NCI-H460 (cell line): Measurements from ENCODE around the gene CDH13. TPM values are rescaled to one million over a fixed set of nuclear protein-coding genes. Genes with fewer than 3 reads are reported as not detected.

Experiments used
- DNase-seq: peaks from one replicate; pipeline ENCODE4 v3.0.0-alpha.2; 2016; ENCODE audit warnings: low read depth; ENCODE audit errors: extremely low read depth
- polyA plus RNA-seq: library from polyadenylated mRNA; depleted of rRNA; stranded (reverse); fragments of >200 nt; gene quantifications from 2 replicates; pipeline ENCODE4 v1.2.3, GENCODE V29; 2014; cell fraction: nucleus; rRNA removed
- total RNA-seq: library from RNA; depleted of rRNA; stranded (reverse); fragments of >200 nt; shearing (Covaris generic); gene quantifications from 2 replicates; pipeline ENCODE4 v1.2.3, GENCODE V29; 2014; rRNA removed

CDH13 gene
- 108 and 123 TPM in 2 replicates for total RNA-seq
- 36.6 and 43.7 TPM in 2 replicates for polyA plus RNA-seq

DNA sequence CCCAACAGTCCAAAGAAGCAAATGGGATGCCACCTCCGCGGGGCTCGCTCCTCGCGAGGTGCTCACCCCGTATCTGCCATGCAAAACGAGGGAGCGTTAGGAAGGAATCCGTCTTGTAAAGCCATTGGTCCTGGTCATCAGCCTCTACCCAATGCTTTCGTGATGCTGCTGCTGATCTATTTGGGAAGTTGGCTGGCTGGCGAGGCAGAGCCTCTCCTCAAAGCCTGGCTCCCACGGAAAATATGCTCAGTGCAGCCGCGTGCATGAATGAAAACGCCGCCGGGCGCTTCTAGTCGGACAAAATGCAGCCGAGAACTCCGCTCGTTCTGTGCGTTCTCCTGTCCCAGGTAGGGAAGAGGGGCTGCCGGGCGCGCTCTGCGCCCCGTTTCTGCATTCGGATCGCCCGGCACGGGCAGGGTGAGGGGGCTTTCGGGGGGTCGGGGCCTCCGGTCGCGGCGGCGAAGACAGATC lies at the start of gene CDH13:
CDH13 (plus strand) TSS at position 179 of the 471 bp plus-strand sequence.
- DNase-seq: no peak

GRCh38 chr16:82580298-82580890 lies 46.4 kb upstream of the CDH13 start:
- peak; percentile 21 for DNase-seq

GRCh38 chr16:82582975-82583374 lies 43.8 kb upstream of the CDH13 start:
- no peak for DNase-seq

DNA sequence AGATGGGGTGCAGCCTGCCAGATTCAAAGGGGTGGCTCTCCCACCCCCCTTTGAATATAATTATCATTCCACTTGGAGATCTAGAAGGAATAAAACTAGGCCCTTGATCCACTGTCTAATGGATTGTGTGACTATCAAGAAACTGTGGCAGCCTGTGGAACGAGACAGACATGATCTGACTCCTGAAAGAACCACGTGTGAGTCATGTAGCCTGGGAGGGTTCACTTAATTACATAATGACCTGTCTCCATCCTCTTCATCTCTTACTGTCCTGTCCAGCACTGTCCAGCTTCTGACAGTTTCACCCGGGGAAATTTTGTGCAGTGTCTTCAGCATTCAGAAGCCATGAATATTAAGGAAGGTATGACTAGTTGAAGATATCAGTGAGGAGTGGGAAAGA lies 43.3 kb upstream of the CDH13 start:
- no peak for DNase-seq

DNA sequence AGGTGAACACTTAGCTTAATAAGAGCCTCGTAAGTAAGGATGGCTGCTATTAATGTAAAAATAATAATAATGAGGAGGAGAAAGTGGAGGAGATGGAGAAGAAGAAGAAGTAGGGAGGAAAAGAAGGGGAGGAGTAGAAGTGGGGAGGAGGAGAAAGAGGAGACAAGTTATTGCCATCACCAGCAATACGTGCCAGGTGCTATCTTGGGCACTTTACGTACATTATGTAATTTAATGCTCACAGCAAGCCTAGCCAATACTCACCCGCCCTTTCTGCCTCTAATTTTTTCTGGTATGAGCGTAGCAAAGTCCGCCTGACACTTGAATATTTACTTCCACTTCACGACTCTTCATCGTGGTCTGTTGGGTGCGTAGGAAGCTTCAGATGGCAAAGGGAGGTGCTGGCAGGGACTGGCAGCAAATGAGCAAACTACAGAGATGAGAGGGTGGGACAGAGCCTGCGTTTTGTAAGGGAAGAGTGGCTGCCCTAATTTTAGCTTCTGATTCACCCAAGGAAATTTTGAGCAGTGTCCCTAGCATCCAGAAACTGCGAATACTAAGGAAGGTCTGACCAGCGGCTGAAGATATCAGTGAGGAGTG lies 42.1 kb upstream of the CDH13 start:
- DNase-seq: no peak

- no peak for DNase-seq
Measured at GRCh38 chr16:82585675-82586074, 41.1 kb upstream of the CDH13 start.

GRCh38 chr16:82586130-82586529 lies 40.6 kb upstream of the CDH13 start:
- DNase-seq: no peak

- DNase-seq: no peak
Measured at GRCh38 chr16:82587289-82587688, 39.5 kb upstream of the CDH13 start.

DNA sequence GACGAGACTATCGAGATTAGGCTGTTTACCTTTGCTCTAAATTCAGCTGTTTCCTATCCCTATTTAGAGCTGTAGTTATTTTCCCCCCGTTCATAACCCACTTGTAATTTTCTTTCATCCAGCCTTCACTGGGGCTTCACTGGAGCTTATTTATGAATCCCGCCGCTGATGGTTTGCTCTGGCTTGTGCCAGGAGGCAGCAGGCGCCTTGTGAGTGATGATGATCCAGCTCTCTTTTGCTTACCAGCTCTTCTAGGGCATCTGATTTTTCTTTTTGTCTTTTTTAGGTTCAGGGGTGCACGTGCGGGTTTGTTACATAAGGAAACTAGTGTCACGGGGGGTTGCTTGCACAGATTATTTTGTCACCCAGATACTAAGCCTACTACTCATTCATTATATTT lies 37.4 kb upstream of the CDH13 start:
- no peak for DNase-seq

- no peak for DNase-seq
Measured at GRCh38 chr16:82594114-82594513, 32.7 kb upstream of the CDH13 start.

DNA sequence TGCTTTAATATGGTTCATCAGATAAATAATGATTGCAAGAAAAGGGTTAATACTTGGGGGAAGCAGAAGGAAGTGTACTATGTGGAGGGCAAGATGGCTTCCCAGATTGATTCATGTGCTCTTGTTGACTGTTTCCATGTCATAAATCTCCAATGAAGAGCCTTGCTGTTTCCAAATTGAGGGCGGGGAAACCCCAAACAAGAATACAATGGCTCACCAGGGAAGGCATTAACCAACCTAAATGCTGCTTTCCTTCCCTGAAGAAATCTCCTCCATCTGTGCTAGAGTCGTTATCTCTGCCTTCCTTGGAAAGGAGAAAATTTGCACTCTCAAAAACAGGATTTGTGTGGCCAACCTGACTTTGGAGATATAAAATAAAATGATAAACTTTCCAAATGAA lies 28.0 kb upstream of the CDH13 start:
- no peak for DNase-seq

DNA sequence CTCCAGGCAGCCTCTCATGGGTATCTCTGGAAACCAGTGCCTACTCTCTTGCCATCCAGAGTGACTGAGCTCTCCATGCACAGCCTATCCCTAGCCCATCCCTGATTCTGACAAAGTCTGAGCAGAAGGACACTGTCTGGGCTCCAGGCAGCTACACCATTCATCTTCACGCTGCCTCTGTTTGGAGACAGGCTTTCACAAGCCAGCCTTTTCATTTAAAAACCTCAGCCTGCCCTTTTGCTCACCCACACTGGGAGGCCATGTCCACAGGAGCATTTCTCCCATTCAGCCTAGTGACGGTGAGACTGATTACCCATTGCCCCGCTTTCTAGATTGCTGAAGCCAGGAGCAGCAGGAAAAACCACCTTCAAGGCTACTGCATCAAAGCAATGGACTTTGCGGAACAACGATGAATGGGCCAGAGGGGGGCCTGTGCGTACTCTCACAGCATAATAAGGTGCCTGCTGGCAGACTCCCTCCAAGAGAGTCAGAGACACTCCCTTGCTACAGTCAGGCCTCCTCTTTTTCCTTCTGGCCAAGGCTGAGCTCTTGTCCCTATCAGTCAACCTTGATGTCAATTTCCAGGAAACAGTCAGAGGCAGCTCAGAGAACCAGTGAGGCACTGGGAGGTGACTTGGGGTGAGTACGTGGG lies 24.7 kb upstream of the CDH13 start:
- DNase-seq: no peak

DNA sequence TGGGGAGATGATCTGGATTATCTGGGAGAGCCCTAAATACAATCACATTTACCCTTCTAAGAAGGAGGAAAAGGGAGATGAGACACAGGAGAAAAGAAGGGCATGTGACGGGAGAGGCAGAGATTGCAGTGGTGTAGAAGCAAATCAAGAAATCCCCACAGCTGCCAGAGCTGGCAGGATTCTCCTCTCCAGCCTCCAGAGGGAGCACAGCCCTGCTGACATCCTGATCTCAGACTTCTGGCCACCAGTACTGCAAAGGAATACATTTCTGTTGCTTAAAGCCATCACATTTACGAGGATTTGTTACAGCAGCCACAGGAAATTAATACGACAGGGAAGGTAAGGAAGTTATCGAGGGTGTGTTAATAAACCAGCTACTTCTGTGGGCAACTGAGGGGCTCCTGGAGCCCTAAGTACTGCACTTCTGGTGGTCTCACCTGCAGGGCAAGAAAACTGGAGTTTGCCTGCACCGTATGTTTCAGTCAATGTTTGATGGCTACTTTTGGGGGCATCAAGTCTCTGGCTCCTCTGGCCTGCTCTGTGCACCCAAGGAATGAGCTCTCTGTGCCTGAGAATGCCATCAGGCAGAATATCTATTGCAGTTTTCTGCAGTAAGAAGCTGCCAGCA lies 22.9 kb upstream of the CDH13 start:
- DNase-seq: peak; percentile 54

DNA sequence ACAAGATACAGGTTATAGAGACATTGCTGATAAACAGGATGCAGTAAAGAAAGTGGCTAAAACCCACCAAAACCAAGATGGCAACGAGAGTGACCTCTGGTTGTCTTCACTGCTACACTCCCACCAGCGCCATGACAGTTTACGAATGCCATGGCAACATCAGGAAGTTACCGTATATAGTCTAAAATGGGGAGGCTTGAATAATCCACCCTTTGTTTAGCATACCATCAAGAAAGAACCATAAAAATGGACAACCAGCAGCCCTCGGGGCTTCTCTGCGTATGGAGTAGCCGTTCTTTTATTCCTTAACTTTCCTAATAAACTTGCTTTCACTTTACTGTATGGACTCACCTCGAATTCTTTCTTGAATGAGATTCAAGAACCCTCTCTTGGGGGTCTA lies 21.7 kb upstream of the CDH13 start:
- DNase-seq: no peak

GRCh38 chr16:82605863-82606620 lies 20.7 kb upstream of the CDH13 start:
- DNase-seq: no peak

- no peak for DNase-seq
Measured at GRCh38 chr16:82609140-82609539, 17.6 kb upstream of the CDH13 start.

DNA sequence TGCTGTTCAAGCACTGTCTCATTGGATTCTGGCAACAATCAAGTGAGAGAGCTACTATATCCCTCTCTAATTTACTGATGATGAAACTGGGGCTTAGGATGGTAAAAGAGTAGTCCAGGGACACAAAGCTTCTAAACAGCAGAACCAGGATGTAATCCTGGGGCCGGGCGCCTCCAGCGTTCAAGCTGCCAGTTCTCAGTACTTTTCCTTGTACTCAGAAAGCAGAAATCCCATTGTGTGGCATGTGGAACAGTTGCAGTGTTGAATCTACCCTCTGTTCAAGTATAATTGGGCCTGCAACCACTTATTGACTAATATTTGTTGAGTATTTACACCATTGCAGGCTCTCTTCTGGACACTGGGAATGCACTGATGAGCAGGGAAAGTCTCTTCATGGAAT lies 14.5 kb upstream of the CDH13 start:
- DNase-seq: no peak

- DNase-seq: no peak
Measured at GRCh38 chr16:82616356-82616755, 10.4 kb upstream of the CDH13 start.

DNA sequence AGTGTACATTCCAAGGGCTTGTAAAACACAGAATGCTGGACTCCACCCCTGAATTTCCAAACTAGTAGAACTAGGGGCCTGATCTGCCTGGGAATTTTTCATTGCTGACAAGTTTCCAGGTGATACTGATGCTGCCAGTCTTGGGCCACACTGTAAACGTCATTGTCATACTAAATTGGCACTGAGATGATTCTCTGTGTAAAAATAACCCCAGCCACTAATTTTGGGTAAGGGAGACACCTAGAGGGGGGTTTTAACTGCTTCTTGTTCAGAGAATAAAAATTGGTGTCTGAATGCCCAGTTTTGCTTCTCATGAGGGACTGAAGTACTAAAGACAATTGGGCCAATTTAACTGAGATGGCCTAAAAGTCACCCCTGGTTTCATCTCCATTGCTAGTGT lies 5.0 kb upstream of the CDH13 start:
- no peak for DNase-seq

GRCh38 chr16:82623241-82623640 lies 3.5 kb upstream of the CDH13 start:
- no peak for DNase-seq
